ENCODE data around the gene FAM78A. TPM values are rescaled to one million over a fixed set of nuclear protein-coding genes. Genes with fewer than 3 reads are reported as not detected.

The FAM78A gene
- polyA plus RNA-seq, 1 experiment, result 0.40 TPM

DNA sequence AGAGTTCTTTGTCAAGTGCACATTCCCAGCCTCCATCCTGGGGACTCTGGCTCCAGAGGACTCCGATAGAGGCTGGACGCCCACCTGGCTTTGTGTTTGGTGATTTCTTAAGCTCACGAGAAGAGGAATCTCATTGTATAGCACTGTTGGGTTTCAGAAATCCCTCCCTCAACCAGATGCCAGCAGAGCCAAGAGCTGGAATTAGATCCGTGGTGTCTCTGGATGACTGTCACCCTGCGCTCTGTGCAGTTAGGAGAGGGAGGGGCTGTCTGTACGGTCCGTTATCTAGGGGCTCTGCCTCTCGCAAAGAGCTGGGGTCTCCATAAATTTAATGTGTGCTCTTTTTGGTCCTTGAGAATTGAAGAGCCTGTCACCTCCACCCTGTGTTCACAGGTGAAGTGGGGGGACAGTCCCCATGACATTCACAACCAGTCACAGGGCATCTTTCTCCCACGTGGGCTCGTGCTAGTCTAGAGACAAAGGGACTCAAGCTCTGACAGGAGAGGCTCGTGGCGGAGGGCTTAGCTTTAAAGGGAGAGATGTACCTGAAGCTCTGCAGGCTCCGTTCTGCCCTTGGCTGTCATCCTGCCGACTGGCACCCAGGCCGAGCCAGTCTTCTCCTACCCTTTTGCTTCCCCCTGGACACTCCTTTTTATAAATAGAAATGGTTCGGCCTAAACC is 41.4 kb downstream of the FAM78A start:
- no peak overlapping the region for H3K4me3 ChIP-seq (ENCODE audit: low read depth, low read length)
- POLR2A ChIA-PET, result no interaction called here
- DNase-seq (ENCODE audit: low read depth, low spot score), result no peak
- CTCF ChIA-PET, result interaction anchor here (0.7 kb wide), 1 partner anchor 115 kb away, joined by 3 read pairs; no protein-coding TSS in a partner anchor
- no peak for TF ChIP-seq CTCF (IDR thresholded peaks at IDR 0.05; ENCODE audit: low read depth, low read length)
- H3K27ac ChIP-seq (ENCODE audit: low read depth, low read length), result no peak overlapping the region
- no peaks in the 10 kb centered on the region for H3K9me3 ChIP-seq (ENCODE audit: control insufficient read depth, insufficient read depth, low read length)
- no peaks in the 10 kb centered on the region for H3K27me3 ChIP-seq (ENCODE audit: control insufficient read depth, insufficient read depth, low read length)

DNA sequence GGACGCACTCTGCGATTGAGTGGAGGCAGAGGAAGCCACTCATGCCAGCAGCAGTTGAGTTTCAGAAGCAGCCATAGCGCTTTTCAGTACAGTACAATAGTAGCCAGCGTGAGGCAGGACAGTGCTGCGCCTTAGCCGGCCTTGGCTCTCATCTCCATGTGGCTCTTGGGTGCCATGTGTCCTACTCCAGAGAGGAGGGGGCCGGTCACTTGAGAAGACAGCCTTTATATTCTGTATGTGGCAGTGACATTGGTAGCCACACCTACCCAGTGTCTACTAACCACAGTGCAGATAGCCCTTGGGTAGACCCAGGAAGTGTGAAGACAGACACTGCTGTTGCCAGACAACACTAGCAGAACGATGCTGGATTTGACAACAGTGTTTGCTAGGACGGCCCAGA is 42.3 kb downstream of the FAM78A start:
- ChIA-PET POLR2A (no interaction called here), CTCF (no interaction called here)
- no peak for DNase-seq (ENCODE audit: low read depth, low spot score)
- no peaks in the 10 kb centered on the region for H3K9me3 ChIP-seq (ENCODE audit: control insufficient read depth, insufficient read depth, low read length)
- TF ChIP-seq CTCF (IDR thresholded peaks at IDR 0.05; ENCODE audit: low read depth, low read length), result no peak
- H3K27me3 ChIP-seq (ENCODE audit: control insufficient read depth, insufficient read depth, low read length), result no peaks in the 10 kb centered on the region
- H3K27ac ChIP-seq (ENCODE audit: low read depth, low read length), result no peak overlapping the region
- H3K4me3 ChIP-seq (ENCODE audit: low read depth, low read length), result no peak overlapping the region

DNA sequence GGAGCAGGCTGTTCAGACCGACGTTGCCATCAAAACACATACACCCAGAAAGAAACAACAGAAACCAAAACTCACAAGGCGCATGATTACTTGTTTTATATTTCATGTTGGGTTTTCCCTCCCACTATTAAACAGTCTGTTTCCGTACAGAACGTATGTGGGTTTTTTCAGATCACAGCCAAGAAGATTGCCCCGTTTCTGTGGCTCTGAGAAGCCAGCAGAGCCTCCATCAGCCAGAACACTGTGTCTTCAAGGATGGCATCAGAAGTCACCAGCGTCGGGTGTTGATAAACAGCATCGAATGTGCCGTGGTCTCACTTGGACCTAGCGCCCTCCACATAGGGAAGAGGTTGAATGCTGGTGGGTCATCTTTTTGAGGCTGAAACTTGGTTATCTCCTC is 42.8 kb downstream of the FAM78A start:
- no peak overlapping the region for H3K27ac ChIP-seq (ENCODE audit: low read depth, low read length)
- CTCF ChIA-PET, result interaction anchor here (0.8 kb wide), 1 partner anchor 64 kb away, joined by 4 read pairs; no protein-coding TSS in a partner anchor
- no peak for DNase-seq (ENCODE audit: low read depth, low spot score)
- no peaks in the 10 kb centered on the region for H3K9me3 ChIP-seq (ENCODE audit: control insufficient read depth, insufficient read depth, low read length)
- H3K27me3 ChIP-seq (ENCODE audit: control insufficient read depth, insufficient read depth, low read length), result no peaks in the 10 kb centered on the region
- no peak for TF ChIP-seq CTCF (IDR thresholded peaks at IDR 0.05; ENCODE audit: low read depth, low read length)
- POLR2A ChIA-PET, result no interaction called here
- no peak overlapping the region for H3K4me3 ChIP-seq (ENCODE audit: low read depth, low read length)

DNA sequence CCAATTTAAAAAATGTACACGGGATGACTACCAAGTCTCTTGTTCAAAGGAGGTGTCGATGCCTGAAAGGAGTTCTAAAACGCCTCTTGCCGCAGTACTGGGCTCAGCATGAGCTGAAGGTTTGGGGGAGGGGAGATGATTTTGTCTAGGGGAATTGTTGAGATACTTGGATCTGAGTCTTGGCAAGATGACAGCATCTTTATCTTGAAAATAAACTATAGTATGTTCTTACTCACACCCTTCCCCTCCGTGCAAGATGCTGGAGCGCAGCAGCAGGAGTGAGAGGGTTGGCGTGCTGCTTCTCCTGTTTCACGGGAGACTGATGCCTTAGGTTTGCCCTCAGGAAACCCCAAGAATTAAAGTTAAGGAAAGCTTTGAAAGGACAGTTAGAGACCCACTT is 47.3 kb downstream of the FAM78A start:
- POLR2A ChIA-PET, result no interaction called here
- peak; percentile 59 for DNase-seq (ENCODE audit: low read depth, low spot score)
- CTCF ChIA-PET, result interaction anchor here (0.6 to 0.9 kb wide), 2 partner anchors 51 to 107 kb away, joined by 3 read pairs; no protein-coding TSS in a partner anchor
- Histone ChIP-seq H3K9me3 (ENCODE audit: control insufficient read depth, insufficient read depth, low read length) (no peaks in the 10 kb centered on the region), H3K27ac (ENCODE audit: low read depth, low read length) (no peak overlapping the region), H3K4me3 (ENCODE audit: low read depth, low read length) (no peak overlapping the region), H3K27me3 (ENCODE audit: control insufficient read depth, insufficient read depth, low read length) (no peaks in the 10 kb centered on the region)
- no peak for TF ChIP-seq CTCF (IDR thresholded peaks at IDR 0.05; ENCODE audit: low read depth, low read length)

DNA sequence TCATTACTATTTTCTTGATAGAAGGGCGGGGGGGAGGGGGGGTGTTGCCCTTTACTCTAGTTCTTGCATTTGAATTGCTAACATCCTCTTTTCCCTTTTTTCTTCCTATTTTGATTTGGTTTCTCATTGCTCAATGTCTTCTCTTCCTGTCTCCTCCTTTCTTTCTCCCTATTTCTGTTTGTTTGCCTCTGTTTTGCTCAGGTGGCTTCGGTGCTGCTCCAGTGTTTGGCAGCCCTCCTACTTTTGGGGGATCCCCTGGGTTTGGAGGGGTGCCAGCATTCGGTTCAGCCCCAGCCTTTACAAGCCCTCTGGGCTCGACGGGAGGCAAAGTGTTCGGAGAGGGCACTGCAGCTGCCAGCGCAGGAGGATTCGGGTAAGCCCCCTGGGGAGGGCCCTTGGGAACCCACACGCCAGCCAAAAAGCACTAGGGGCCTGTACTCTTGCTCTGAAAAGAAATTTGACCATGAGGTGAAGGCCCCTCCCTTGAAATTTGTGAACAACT is 48.3 kb downstream of the FAM78A start:
- TF ChIP-seq CTCF (IDR thresholded peaks at IDR 0.05; ENCODE audit: low read depth, low read length), result no peak
- Histone ChIP-seq H3K4me3 (ENCODE audit: low read depth, low read length) (no peak overlapping the region), H3K9me3 (ENCODE audit: control insufficient read depth, insufficient read depth, low read length) (no peaks in the 10 kb centered on the region), H3K27me3 (ENCODE audit: control insufficient read depth, insufficient read depth, low read length) (no peaks in the 10 kb centered on the region), H3K27ac (ENCODE audit: low read depth, low read length) (no peak overlapping the region)
- no peak for DNase-seq (ENCODE audit: low read depth, low spot score)
- ChIA-PET POLR2A (no interaction called here), CTCF (no interaction called here)

Measured in AG04450 (cell line).